OCI-LY1 (cell line): Measurements from ENCODE around the gene TOR1AIP1.

Experiments used
- H2AFZ ChIP-seq: fragments of 200-600 bp; sonication (generic), shearing (Covaris generic); 2 replicates; pipeline ENCODE4 v1.6.0; 2014; ENCODE audit warnings: antibody characterized with exemption, mild to moderate bottlenecking, low read length
- H3F3A ChIP-seq: fragments of 200-600 bp; sonication (generic), shearing (Covaris generic); 2 replicates; pipeline ENCODE4 v1.6.0; 2014; ENCODE audit warnings: mild to moderate bottlenecking, antibody characterized with exemption, low read length, moderate library complexity; ENCODE audit not compliant: insufficient read depth
- H3K27ac ChIP-seq: fragments of 200-600 bp; sonication (generic); 2 replicates; pipeline ENCODE4 v1.5.1; 2014; ENCODE audit warnings: low read length, mixed run types, mild to moderate bottlenecking, low read depth; ENCODE audit not compliant: poor library complexity, severe bottlenecking
- H3K27me3 ChIP-seq: fragments of 200-600 bp; sonication (generic); 2 replicates; pipeline ENCODE4 v1.6.0; 2014; ENCODE audit warnings: antibody characterized with exemption, mild to moderate bottlenecking, low read length, moderate library complexity; ENCODE audit not compliant: insufficient read depth
- H3K36me3 ChIP-seq: fragments of 200-600 bp; sonication (generic); 2 replicates; pipeline ENCODE4 v1.6.1; 2014; ENCODE audit warnings: mild to moderate bottlenecking, antibody characterized with exemption, low read length, moderate library complexity, mixed read lengths; ENCODE audit not compliant: insufficient read depth
- H3K4me1 ChIP-seq: fragments of 200-600 bp; sonication (generic); 2 replicates; pipeline ENCODE4 v1.5.1; 2014; ENCODE audit warnings: mild to moderate bottlenecking, low read length, moderate library complexity; ENCODE audit not compliant: insufficient read depth, severe bottlenecking
- H3K4me2 ChIP-seq: fragments of 200-600 bp; sonication (generic), shearing (Covaris generic); 2 replicates; pipeline ENCODE4 v1.6.1; 2014; ENCODE audit warnings: low read length
- H3K4me3 ChIP-seq: fragments of 200-600 bp; sonication (generic); 2 replicates; pipeline ENCODE4 v1.5.1; 2014; ENCODE audit warnings: low read length, low read depth, mild to moderate bottlenecking, mixed read lengths; ENCODE audit not compliant: poor library complexity, severe bottlenecking
- H3K79me2 ChIP-seq: fragments of 200-600 bp; shearing (Covaris generic); 2 replicates; pipeline ENCODE4 v1.6.1; 2016; ENCODE audit warnings: mixed run types, low read length, mixed read lengths; ENCODE audit not compliant: insufficient read depth
- H3K9ac ChIP-seq: fragments of 200-600 bp; sonication (generic), shearing (Covaris generic); 2 replicates; pipeline ENCODE4 v1.6.1; 2014; ENCODE audit warnings: mild to moderate bottlenecking, low read length, mixed read lengths
- H3K9me2 ChIP-seq: fragments of 200-600 bp; sonication (generic), shearing (Covaris generic); 2 replicates; pipeline ENCODE4 v1.6.1; 2014; ENCODE audit warnings: low read depth, mild to moderate bottlenecking, low read length, mixed read lengths
- H3K9me3 ChIP-seq: fragments of 200-600 bp; shearing (Covaris generic); 2 replicates; pipeline ENCODE4 v1.6.1; 2014; ENCODE audit warnings: low read length, mixed read lengths
- H4K20me1 ChIP-seq: fragments of 200-600 bp; sonication (generic), shearing (Covaris generic); 2 replicates; pipeline ENCODE4 v1.6.0; 2016; ENCODE audit warnings: mild to moderate bottlenecking, low read length; ENCODE audit not compliant: insufficient read depth
- EZH2 ChIP-seq: fragments of 200-600 bp; sonication (generic), shearing (Covaris generic); IDR thresholded peaks from 2 replicates; pipeline ENCODE4 v1.8.0; 2017; ENCODE audit warnings: borderline replicate concordance, mixed run types, mild to moderate bottlenecking, antibody characterized with exemption, low read length, moderate library complexity, mixed read lengths
- TF ChIP-seq, protein P1 (sequence below): fragments of 200-600 bp; sonication (generic), shearing (Covaris generic); IDR thresholded peaks from 2 replicates; pipeline ENCODE4 v1.5.1; 2017; ENCODE audit warnings: mild to moderate bottlenecking, antibody characterized with exemption, low read length, moderate library complexity, mixed read lengths

The TOR1AIP1 gene

GRCh38 chr1:179939941-179940340 lies 57.9 kb downstream of the TOR1AIP1 start:
- no peaks in the 10 kb centered on the region for H4K20me1 ChIP-seq

DNA sequence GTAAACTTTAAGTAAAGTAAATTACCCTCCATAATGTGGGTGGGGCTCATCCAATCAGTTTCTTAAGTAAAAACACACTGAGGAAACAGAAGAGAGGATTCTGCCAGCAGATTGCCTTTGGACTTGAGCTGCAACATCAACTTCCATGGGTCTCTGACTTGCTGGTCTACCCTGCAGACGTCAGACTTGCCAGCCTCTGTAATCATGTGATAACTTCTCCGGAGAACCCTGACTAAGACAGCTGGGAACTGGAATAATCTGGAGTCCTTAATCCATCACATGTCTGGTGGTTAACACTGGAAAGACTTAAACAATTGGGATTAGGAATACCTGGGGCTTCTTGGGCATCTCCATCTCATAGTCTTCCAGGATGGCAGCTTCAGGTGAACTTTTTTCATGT lies 59.4 kb downstream of the TOR1AIP1 start:
- H2AFZ ChIP-seq, result no peak overlapping the region
- no peak overlapping the region for H3K4me2 ChIP-seq
- H3F3A ChIP-seq, result no peaks in the 10 kb centered on the region
- TF ChIP-seq EZH2, result no peak
- TF ChIP-seq, protein P1, sequence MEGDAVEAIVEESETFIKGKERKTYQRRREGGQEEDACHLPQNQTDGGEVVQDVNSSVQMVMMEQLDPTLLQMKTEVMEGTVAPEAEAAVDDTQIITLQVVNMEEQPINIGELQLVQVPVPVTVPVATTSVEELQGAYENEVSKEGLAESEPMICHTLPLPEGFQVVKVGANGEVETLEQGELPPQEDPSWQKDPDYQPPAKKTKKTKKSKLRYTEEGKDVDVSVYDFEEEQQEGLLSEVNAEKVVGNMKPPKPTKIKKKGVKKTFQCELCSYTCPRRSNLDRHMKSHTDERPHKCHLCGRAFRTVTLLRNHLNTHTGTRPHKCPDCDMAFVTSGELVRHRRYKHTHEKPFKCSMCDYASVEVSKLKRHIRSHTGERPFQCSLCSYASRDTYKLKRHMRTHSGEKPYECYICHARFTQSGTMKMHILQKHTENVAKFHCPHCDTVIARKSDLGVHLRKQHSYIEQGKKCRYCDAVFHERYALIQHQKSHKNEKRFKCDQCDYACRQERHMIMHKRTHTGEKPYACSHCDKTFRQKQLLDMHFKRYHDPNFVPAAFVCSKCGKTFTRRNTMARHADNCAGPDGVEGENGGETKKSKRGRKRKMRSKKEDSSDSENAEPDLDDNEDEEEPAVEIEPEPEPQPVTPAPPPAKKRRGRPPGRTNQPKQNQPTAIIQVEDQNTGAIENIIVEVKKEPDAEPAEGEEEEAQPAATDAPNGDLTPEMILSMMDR, result no peak
- no peaks in the 10 kb centered on the region for H3K36me3 ChIP-seq
- no peaks in the 10 kb centered on the region for H3K9me2 ChIP-seq
- no peaks in the 10 kb centered on the region for H3K79me2 ChIP-seq
- no peak overlapping the region for H3K4me3 ChIP-seq
- H4K20me1 ChIP-seq, result no peaks in the 10 kb centered on the region
- H3K27me3 ChIP-seq, result no peaks in the 10 kb centered on the region
- H3K27ac ChIP-seq, result no peak overlapping the region
- no peak overlapping the region for H3K9ac ChIP-seq
- no peaks in the 10 kb centered on the region for H3K4me1 ChIP-seq
- no peaks in the 10 kb centered on the region for H3K9me3 ChIP-seq

More at GRCh38 chr1:179939941-179940340, 57.9 kb downstream of the TOR1AIP1 start:
- no peaks in the 10 kb centered on the region for H3K4me1 ChIP-seq
- no peaks in the 10 kb centered on the region for H3K79me2 ChIP-seq
- no peak overlapping the region for H3K9ac ChIP-seq
- H3K4me2 ChIP-seq, result no peak overlapping the region
- no peaks in the 10 kb centered on the region for H3K27me3 ChIP-seq
- no peak overlapping the region for H2AFZ ChIP-seq
- H3K9me3 ChIP-seq, result no peaks in the 10 kb centered on the region
- no peak overlapping the region for H3K4me3 ChIP-seq
- TF ChIP-seq, protein P1, result no peak
- no peak for TF ChIP-seq EZH2
- H3K9me2 ChIP-seq, result no peaks in the 10 kb centered on the region
- H3K36me3 ChIP-seq, result no peaks in the 10 kb centered on the region
- H3F3A ChIP-seq, result no peaks in the 10 kb centered on the region
- no peak overlapping the region for H3K27ac ChIP-seq

DNA sequence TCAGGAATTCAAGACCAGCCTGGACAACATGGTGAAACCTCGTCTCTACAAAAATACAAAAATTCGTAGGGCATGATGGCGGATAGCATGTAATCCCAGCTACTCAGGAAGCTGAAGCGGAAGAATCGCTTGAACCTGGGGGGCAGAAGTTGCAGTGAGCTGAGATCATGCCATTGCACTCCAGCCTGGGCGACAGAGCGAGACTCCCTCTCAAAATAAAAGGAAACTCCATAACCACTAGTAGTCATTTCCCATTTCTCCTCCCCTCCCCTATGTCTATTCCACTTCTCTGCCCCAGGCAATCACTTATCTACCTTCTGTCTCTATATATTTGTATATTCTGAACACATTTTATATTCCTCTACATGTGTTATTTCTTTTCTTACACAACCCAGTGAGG lies 68.6 kb downstream of the TOR1AIP1 start:
- H3K36me3 ChIP-seq, result no peaks in the 10 kb centered on the region
- no peak overlapping the region for H3K27ac ChIP-seq
- no peak for TF ChIP-seq EZH2
- TF ChIP-seq, protein P1, result no peak
- no peak overlapping the region for H2AFZ ChIP-seq
- H3K79me2 ChIP-seq, result peaks cover 10% of the 10 kb centered on the region
- no peaks in the 10 kb centered on the region for H3F3A ChIP-seq
- no peak overlapping the region for H3K4me3 ChIP-seq
- peaks cover 25% of the 10 kb centered on the region for H3K4me1 ChIP-seq
- H3K9me2 ChIP-seq, result no peaks in the 10 kb centered on the region
- H3K4me2 ChIP-seq, result no peak overlapping the region
- H4K20me1 ChIP-seq, result no peaks in the 10 kb centered on the region
- no peaks in the 10 kb centered on the region for H3K9me3 ChIP-seq
- H3K27me3 ChIP-seq, result no peaks in the 10 kb centered on the region
- H3K9ac ChIP-seq, result no peak overlapping the region
